ENCODE results near the gene UBE2R2.

The UBE2R2 gene

DNA sequence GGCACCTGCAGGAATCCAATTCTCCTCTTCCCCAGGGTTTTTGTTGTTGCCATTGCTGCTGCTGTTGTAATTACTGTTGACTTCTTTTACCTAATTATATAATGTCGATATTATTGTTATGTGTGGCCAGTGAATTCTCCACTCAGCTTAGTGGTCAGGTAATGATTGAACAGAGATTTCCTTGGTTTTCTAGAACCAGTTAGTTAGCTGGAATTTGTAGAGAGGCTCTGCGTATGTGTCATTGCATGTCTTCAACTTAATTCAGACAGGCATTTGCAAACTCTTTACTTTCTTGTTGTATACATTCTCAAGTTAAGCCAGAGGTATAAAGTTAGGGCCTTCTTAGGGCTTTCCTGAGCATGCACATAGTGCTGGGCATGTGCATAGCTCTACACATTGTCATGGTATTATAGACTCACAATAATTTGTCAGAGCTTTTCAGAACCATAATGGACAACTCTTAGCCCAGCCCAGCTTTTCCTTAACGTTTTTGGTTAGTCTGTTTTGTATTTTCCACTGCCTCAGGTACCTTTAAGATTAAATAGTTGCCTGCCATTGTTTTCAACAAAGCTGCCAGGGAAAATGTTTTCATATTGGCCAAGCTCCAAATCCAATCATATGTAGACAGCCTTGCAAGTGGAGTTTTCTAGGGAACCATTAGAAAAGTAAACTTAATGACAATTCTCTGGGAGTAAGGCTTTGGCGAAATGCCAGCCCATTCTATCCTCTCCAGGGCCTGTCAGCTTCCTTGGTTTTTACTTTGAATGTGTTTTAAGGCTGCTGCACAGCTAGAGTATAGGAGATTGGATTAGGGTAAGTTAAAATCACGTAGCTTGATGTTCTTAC is 68.1 kb downstream of the UBE2R2 start:
- no peak for DNase-seq (ENCODE audit: low spot score)

DNA sequence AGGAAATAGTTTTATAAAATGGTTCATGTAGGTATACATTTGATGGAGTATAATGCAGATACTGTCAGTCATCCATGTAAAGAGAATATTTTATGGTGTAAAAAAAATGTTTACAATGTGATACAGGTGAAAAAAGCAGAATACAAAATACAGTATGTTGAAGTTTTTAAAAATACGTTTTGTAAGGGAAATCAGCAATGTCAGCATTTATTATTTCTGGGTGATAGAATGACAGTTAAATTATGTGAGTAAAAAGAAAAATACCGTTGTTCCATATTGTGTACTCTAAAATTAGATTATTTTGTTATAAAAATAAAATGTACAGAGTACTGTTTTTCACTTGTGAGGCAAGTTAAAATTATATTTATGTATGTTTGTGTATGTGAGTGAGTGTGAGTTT is 69.0 kb downstream of the UBE2R2 start:
- no peak for DNase-seq (ENCODE audit: low spot score)

GRCh38 chr9:33893861-33894260 is 76.9 kb downstream of the UBE2R2 start:
- DNase-seq (ENCODE audit: low spot score) = no peak

DNA sequence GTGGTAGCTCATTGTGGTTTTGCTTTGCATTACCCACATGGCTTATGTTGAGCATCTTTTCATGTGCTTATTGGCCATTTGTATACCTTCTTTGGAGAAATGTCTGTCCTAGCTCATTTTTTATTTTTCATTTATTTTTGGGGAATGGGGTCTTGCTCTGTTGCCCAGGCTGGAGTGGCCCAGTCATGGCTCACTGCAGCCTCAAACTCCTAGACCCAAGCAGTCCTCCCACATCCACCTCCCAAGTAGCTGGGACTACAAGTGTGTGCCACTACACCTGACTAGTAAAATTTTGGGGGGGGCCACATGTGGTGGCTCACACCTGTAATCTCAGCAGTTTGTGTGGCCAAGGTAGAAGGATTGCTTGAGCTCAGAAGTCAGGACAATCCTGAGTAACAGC is 77.4 kb downstream of the UBE2R2 start:
- DNase-seq (ENCODE audit: low spot score) = no peak

GRCh38 chr9:33903157-33903780 is 86.3 kb downstream of the UBE2R2 start:
- DNase-seq (ENCODE audit: low spot score) = no peak

DNA sequence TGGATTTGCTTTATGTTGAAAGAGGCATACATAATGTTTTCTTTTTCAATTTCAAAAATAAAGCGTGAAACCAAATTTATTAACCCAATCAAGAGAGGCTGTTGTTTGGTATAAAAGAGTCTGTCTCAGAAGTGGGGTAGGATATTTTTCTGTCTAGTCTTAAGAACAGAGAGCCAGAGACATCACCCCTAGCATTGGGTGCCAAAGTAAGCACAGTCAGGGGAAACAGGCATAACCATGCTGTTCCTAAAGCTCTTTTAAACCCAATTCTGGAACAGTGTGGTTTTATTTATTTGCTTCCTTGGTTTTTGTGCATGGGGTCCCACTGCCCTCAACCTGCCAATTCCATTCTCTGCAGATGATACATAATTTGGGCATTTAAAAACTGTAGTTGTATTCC is 88.2 kb downstream of the UBE2R2 start:
- DNase-seq (ENCODE audit: low spot score) = no peak

DNA sequence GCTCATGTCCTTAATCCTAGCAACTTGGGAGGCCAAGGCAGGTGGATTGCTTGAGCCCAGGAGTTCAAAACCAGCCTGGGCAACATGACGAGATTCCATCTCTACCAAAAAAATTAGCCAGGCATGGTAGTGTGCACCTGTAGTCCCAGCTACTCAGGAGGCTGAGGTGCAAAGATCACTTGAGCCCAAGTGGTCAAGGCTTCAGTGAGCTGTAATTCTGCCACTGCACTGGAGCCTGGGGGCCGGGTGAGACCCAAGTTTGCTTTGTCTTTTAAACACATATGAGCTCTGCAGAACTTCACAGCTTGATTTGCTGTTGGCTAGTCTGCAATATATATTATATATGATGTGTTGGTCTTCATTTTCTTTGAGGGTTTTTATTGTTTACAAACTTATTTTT is 89.8 kb downstream of the UBE2R2 start:
- no peak for DNase-seq (ENCODE audit: low spot score)

DNA sequence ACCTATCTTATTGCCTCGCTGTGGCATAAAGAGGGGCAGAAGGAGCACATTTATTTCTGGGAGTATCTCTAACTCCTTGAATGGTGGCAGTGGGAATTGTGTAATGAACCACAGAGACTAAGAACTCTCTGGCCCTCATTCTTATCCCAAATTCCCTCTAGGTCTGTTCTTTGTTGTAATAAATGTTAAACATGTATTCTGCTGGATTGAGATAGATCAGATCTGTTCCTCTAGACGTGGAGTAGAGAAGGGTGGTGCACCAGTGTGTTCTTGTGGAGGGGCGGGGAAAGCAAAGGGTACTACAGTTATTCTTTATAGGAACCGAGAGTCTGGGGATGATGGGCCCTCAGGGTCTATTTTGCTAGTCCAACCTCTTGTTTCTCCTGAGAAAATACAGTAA is 90.4 kb downstream of the UBE2R2 start:
- DNase-seq (ENCODE audit: low spot score) = no peak

- no peak for DNase-seq (ENCODE audit: low spot score)
Observed at GRCh38 chr9:33908114-33908513, 91.2 kb downstream of the UBE2R2 start.

DNA sequence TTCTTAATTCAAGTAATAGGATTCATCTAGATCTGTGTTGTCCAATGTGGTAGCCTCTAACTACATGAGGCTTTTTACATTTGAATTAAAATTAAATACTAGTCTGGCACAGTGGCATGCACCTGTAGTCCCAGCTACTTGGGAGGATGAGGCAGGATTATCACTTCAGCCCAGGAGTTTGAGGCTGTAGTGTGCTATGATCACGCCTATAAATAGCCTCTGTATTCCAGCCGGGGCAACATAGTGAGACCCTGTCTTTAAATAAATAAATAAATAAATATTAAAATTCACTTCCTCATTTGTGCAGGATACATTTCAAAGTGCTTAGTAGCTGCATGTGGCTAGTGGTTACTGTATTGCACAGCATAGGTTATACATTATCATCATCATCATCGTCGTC is 91.8 kb downstream of the UBE2R2 start:
- DNase-seq (ENCODE audit: low spot score) = no peak

DNA sequence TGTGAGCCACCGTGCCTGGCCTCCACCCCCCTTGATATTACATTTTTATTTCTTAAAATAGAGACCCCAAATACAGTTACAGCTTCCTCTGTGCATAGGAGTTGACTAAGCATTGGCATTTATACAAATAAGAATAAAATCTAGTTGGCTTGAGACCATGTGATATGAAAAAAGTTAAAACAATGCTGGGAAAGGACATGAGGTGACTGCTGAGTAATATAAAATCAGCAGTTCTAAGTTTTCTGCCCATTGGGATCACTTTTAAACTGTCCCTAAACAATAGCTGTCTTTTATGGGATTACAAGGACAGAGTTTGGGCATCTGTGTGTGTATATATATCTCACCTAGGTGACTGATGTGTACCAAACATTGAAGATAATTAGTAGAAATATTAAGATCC is 96.6 kb downstream of the UBE2R2 start:
- no peak for DNase-seq (ENCODE audit: low spot score)

GRCh38 chr9:33914887-33915628 is 98.1 kb downstream of the UBE2R2 start:
- DNase-seq (ENCODE audit: low spot score) = no peak

DNA sequence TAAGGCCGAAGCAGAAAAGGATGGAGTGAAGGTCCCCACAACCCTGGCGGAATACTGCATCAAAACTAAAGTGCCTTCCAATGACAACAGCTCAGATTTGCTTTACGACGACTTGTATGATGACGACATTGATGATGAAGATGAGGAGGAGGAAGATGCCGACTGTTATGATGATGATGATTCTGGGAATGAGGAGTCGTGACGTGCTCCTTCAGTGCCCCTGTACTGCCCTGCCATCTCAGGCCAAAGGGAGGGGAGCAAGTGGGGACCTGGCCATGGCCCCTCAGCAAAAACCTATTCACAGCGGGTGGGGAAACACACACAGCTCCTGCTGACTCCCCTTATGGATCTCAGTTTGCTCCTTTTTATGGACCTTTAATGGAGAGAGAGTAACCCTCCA is 100.1 kb downstream of the UBE2R2 start:
- no peak for DNase-seq (ENCODE audit: low spot score)

GRCh38 chr9:33919276-33919897 is 102.4 kb downstream of the UBE2R2 start:
- DNase-seq (ENCODE audit: low spot score) = no peak

DNA sequence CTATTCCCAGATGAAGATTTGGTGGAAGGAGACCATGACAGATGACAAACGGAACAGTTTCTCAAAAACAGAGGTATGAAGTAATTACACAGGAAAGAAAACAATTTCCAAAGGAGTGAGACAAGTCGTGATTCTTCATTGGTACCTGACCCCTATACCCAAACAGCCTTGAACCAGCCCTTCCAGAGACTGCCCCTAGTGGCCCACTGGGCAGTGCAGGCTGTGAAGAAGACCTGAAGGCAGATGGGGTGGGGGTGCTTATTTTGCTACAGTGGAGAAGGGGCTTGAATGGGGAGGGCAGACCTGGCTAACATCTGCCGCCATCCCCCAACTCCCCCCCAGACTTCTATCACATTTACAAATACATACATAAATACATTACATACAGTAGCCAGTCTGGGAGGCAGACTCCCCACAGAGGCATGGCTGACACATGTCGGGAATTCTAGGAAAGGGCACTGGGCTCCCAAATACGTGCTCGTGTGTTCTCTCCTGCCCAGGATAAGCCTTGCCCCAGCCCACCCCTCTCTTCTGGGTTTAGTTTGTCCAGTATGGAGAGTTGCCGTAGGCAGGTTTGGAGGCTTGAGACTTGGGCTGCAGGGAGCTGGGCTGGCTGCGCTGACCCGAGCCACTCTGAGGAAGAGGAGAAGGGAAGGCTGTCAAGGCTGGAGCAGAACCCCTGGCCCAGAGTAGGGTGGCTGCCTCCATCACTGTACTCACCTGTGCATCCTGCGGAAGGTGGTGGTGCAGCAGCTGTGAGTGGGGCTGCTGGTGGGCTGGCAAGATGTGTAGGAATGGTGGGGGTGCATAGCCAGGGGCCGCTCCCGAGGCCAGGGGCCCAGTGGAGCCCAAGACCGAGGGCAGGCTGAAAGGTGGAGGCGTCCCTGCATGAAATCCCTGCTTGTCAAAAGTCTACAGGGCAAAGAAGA is 105.3 kb downstream of the UBE2R2 start:
- DNase-seq (ENCODE audit: low spot score) = peak; percentile 65

DNA sequence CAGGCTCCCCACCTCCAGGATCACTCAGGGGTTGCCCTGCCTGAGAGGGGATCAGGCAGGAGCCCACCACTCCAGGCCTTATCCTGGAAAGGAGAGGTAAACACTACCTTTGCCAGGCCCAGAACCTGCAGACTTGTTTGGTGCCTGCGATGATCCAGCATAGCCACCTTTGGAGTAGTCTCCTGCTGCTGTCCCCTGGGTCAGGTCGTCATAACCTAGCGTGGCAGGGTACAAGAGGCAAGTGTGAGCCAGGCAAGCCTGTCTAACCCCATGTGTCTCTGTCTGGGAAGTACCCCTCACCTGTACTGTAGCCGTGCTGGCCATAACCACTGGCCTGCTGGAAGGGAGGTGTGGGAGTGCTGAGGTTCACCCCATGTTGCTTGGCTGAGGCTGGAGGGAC is 106.1 kb downstream of the UBE2R2 start:
- DNase-seq (ENCODE audit: low spot score) = no peak

GRCh38 chr9:33923998-33924701 is 107.2 kb downstream of the UBE2R2 start:
- no peak for DNase-seq (ENCODE audit: low spot score)

DNA sequence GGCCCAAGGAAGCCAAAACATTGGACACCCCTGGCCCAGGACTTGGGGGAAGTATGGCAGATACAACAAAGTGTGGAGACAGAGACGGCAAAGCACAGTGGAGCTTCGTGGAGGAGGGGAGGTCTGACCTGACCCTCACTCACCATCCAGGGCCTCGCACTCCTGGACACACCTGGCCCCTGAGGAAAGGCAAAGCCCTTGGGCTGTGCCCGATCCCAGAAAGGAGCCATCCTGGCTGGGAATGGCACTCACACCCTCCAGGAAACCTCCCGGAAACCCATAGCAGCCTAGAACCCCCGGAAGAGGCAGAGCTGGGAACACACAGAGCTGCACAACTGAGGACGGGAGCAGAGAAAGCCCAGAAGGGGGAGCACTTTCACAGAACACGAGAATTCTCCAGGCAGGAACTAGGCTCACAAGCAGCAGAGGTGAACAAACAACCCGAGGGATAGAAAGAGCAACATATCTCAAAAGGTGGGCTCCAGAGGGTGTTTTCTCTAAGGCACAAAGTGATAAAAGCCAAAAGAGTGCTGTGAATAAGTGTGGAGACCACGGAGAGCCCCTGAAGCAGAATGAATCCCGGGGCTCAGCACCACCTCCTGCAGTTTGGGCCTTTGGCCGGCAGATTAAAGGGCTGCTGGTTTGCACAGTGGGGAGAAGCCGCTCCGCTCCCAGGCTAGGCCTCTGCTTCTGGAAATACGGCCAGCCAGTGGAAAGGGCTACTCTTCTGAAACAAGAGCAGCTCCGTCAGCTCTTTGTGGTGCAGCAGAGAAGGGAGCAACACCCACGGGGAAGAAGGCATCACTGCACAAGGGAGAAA is 108.2 kb downstream of the UBE2R2 start:
- peak; percentile 83 for DNase-seq (ENCODE audit: low spot score)

GRCh38 chr9:33926746-33927485 is 110.0 kb downstream of the UBE2R2 start:
- no peak for DNase-seq (ENCODE audit: low spot score)

All from AG20443 (cell line).